Peyer's patch (tissue), 4 donors: ENCODE data around the gene ZNRF1.

Experiments
- CTCF ChIP-seq, 6 experiments: fragments of 450-650 bp in 4 of 6; fragments of 200-600 bp in 2 of 6; sonication (generic) in 1 of 6; IDR thresholded peaks; one replicate each; pipeline ENCODE4 v1.5.1; 2017 to 2019; ENCODE audit warnings: antibody characterized with exemption in 6 of 6, mild to moderate bottlenecking in 3 of 6, moderate library complexity in 1 of 6
- POLR2A ChIP-seq, 2 donors: fragments of 450-650 bp; IDR thresholded peaks; one replicate each; pipeline ENCODE4 v1.5.1; 2017; ENCODE audit warnings: antibody characterized with exemption in 2 of 2, mild to moderate bottlenecking in 2 of 2, moderate library complexity in 2 of 2

DNA sequence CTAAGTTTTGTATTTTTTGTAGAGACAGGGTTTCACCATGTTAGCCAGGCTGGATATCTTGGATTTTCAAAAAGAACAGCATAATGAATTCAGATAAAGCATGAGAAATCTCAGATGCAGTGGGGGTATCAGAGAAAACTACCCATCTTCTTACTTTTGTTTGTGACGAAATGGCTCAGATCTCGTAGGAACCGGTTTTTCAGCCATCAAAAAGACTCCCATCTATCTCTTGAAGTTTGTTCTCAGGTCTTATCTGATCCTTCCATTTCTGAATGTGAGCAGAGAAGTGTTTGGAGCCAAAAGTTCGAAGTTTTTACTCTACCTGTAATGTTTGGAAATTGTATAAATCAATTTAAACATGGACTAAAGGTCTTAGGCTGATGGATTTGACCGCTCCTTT lies 60.6 kb downstream of the ZNRF1 start:
- TF ChIP-seq CTCF (IDR thresholded peaks at IDR 0.05), result no peak
- TF ChIP-seq POLR2A (IDR thresholded peaks at IDR 0.05), result no peak
